Spleen (tissue), 13 donors: Measurements from ENCODE around the gene CSH2. TPM values are rescaled to one million over a fixed set of nuclear protein-coding genes. Genes with fewer than 3 reads are reported as not detected.
"Not testable (repeated sequence)": the region's sequence is repeated elsewhere in the genome, so short reads cannot be mapped to it uniquely, and the experiment has no call there.

Experiments used
- DNase-seq: peaks from one replicate; pipeline ENCODE4 v3.0.0-alpha.2; 2020
- H3K27ac ChIP-seq, 8 donors: fragments of 200-600 bp; sonication (generic) in 7 of 8; 1 replicate in 4 of 8; 2 replicates in 4 of 8; pipeline versions ENCODE4 v1.5.0 to v1.8.0; 2016 to 2021; ENCODE audit warnings: inconsistent platforms in 4 of 8, mild to moderate bottlenecking in 4 of 8, moderate library complexity in 1 of 8
- H3K27me3 ChIP-seq, 7 donors: fragments of 200-600 bp; sonication (generic) in 6 of 7; replicated peaks in 1 of 7; 1 replicate in 4 of 7; 2 replicates in 3 of 7; pipeline versions ENCODE4 v1.5.0 to v1.8.0; 2016 to 2021; ENCODE audit warnings: inconsistent platforms in 3 of 7, mild to moderate bottlenecking in 1 of 7
- H3K36me3 ChIP-seq, 6 donors: fragments of 200-600 bp; sonication (generic) in 5 of 6; 1 replicate in 4 of 6; 2 replicates in 2 of 6; pipeline versions ENCODE4 v1.5.0 to v1.8.0; 2016 to 2021; ENCODE audit warnings: inconsistent platforms in 2 of 6
- H3K4me1 ChIP-seq, 6 donors: fragments of 200-600 bp; sonication (generic) in 5 of 6; 1 replicate in 3 of 6; 2 replicates in 3 of 6; pipeline versions ENCODE4 v1.5.0 to v1.8.0; 2016 to 2021; ENCODE audit warnings: inconsistent platforms in 3 of 6
- H3K4me3 ChIP-seq, 8 donors: fragments of 200-600 bp; sonication (generic) in 7 of 8; 1 replicate in 4 of 8; 2 replicates in 4 of 8; pipeline versions ENCODE4 v1.5.0 to v1.8.0; 2016 to 2021; ENCODE audit warnings: inconsistent platforms in 4 of 8, mild to moderate bottlenecking in 4 of 8, moderate library complexity in 2 of 8
- H3K9me3 ChIP-seq, 8 donors: fragments of 200-600 bp; sonication (generic) in 7 of 8; 1 replicate in 4 of 8; 2 replicates in 4 of 8; pipeline versions ENCODE4 v1.5.0 to v1.8.0; 2016 to 2021; ENCODE audit warnings: inconsistent platforms in 4 of 8
- POLR2A ChIP-seq, 3 donors: fragments of 450-650 bp; IDR thresholded peaks; one replicate each; pipeline ENCODE4 v1.5.1; 2017; ENCODE audit warnings: antibody characterized with exemption in 3 of 3, mild to moderate bottlenecking in 1 of 3
- POLR2AphosphoS5 ChIP-seq, 3 donors: sonication (generic); formaldehyde crosslinking; IDR thresholded peaks; one replicate each; pipeline ENCODE4 v1.5.1; 2017; ENCODE audit warnings: antibody characterized with exemption in 3 of 3
- WGBS, 5 donors: extraction: QIAGEN DNeasy Blood & Tissue Kit in 3 of 5; methylation state at CpG; one replicate each; pipeline versions ENCODE4 v1.1.5 to v1.1.7; 2013 to 2018; 5-methylcytosine and 5-hydroxymethylcytosine counted together
- intact Hi-C: fragments of 100-400 bp; cut with DNase I; formaldehyde crosslinking; loops from one replicate; pipeline ENCODE4 v1.15.0; 2023; ENCODE audit warnings: low total_unique reads
- long read RNA-seq, 2 donors: transcript quantifications; one replicate each; lab custom pipeline, GENCODE V29; 2026
- polyA plus RNA-seq, 3 donors: library from polyadenylated mRNA; stranded (reverse); fragments of 200-250 nt; gene quantifications; one replicate each; pipeline ENCODE4 v1.2.1, GENCODE V29; 2013
- total RNA-seq, 7 donors: library from RNA; depleted of rRNA in 3 of 7; stranded (reverse); fragments of >200 nt in 3 of 7; fragmentation: NEBNext Ultra II Directional in 4 of 7; extraction: Animal tissue kit (Norgen Biotek cat#: 25700) in 4 of 7; gene quantifications; one replicate each; pipeline versions ENCODE4 v1.1.0 to v1.2.1, GENCODE V29; 2016 to 2021
- TF ChIP-seq, protein P1 (sequence below), 11 experiments: fragments of 200-600 bp in 7 of 11; fragments of 450-650 bp in 4 of 11; sonication (generic) in 4 of 11; IDR thresholded peaks in 8 of 11; conservative IDR thresholded peaks in 3 of 11; 1 replicate in 7 of 11; 2 replicates in 4 of 11; pipeline versions ENCODE4 v1.4.0 to v1.8.0; 2016 to 2021; ENCODE audit warnings: antibody characterized with exemption in 11 of 11, inconsistent platforms in 4 of 11, mild to moderate bottlenecking in 1 of 11
- donor health status: healthy with polysubstance abuse.
- donor health status: DM: no; HTN: no; CAD: no; lungs with moderate emphysema.
- donor health status: DM: no; HTN: no; CAD: no.
- donor health status: Bipolar disorder and iron deficiency.
- donor health status: healthy.
- donor health status: DM: no; HTN: no; CAD: no.
- donor health status: DM: yes; HTN: yes; CAD: no.

The CSH2 gene
- total RNA-seq (not detected), polyA plus RNA-seq (not detected)
- long read RNA-seq, donor 1: 0 reads
- long read RNA-seq, donor 2: 0 reads

DNA sequence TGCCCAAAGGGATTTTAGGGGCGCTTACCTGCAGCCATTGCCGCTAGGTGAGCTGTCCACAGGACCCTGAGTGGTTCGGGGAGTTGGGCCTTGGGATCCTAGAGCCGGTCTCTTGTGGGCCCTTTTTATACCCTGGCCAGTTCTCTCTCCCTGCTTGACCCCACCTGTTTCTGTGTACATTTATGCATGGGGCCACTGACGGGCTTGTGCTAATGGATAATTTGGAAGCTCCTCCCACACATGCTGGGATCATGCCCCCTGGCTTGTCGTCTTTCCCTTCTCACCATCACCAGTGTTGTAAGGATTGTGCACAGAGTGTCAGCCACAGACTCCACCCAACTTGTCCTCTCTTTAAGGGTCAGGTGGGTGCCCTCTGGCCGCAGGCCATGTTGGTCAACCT is at the start of gene CSH2:
TSS of gene CSH2 (minus strand) at position 101 of the 400 bp plus-strand sequence. CDS start at position 38, 63 bp downstream.
- H3K27me3 ChIP-seq, H3K36me3 ChIP-seq, intact Hi-C loops, DNase-seq, H3K4me1 ChIP-seq, H3K9me3 ChIP-seq, H3K27ac ChIP-seq, H3K4me3 ChIP-seq: not testable (repeated sequence)
- 80 to 98% (median 90%) methylated on average over 1 to 7 of the region's 7 CpGs; no CpG with 5 or more reads in 1 of the 5 donors for WGBS, 5 donors

DNA sequence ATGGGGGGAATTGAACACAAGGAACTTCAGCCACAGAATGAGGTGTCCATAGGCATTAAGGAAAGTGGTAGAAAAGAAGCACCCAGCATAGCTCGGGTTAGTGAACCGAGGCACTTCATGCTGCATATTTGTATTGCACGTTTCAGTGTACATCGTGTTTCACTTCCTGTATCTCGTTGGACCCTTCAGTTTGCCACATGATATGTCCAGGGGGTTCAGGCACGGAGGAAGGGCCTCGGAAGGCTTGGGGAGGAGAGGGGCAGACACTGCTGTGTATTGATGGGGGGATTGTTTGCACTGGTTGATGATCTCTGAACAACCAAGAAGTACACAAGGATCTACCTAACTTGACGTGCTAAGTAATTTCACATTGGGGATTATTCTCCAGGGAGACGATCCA is 48.9 kb upstream of the CSH2 start:
- peaks cover 29 to 84% (median 54%) of the 10 kb centered on the region in 6 donors for H3K4me1 ChIP-seq
- H3K36me3 ChIP-seq, H3K27me3 ChIP-seq, H3K9me3 ChIP-seq, DNase-seq: not testable (repeated sequence)
- intact Hi-C loops: loop anchor here (10.0 kb wide), 1 partner anchor 62 kb away; no protein-coding TSS in a partner anchor
- WGBS, 5 donors: 49 to 64% (median 53%) methylated on average over 9 of the region's 9 CpGs
- H3K27ac ChIP-seq: peak overlapping the region in 5 of 8 donors; percentile 29 to 92 (median 51)
- H3K4me3 ChIP-seq: peak overlapping the region in 1 of 8 donors; percentile 38

DNA sequence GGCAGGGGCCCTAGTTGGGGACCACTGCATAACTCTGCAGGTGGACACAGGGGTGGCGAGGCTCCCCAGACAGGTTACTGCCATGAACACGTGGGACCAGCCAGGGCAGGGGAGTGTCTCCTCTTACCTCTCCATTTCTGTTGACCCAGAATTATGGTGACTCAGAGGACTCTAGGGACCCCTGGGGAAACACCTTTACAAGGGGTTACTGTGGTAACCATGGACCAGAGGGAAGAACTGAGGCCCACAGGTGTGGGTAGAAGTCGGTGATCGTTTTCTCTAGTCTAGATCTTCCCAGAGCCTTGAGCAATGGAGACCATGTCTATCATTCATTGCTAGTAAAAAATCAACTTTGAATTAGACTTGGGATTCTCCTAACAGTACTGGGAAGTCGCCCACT is 47.3 kb upstream of the CSH2 start:
- peaks cover 23 to 80% (median 47%) of the 10 kb centered on the region in 6 donors for H3K4me1 ChIP-seq
- intact Hi-C loops: loop anchor here (10.0 kb wide), 1 partner anchor 64 kb away; no protein-coding TSS in a partner anchor
- H3K9me3 ChIP-seq, H3K4me3 ChIP-seq, H3K27me3 ChIP-seq, H3K36me3 ChIP-seq, DNase-seq: not testable (repeated sequence)
- 67 to 97% (median 84%) methylated on average over 3 to 5 of the region's 5 CpGs for WGBS, 5 donors
- peak overlapping the region in 4 of 8 donors; percentile 33 to 61 (median 50) for H3K27ac ChIP-seq

DNA sequence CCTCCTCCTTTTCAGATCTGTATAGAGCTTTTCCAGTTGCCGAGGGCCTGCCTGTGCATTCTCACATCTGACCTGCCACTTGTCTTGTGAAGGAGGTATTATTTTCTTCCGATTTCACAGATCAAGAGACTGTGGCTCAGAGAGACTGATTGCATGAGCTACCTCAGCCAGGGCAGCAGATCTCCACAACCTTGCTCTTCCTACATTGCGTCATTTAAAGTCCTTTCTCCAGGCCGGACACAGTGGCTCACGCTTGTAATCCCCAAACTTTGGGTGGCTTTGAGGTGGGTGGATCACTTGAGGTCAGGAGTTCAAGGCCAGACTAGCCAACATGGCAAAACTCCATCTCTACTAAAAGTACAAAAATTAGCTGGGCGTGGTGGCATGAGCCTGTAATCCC is 46.6 kb upstream of the CSH2 start:
- H3K36me3 ChIP-seq, H3K9me3 ChIP-seq, DNase-seq, H3K4me3 ChIP-seq, H3K27me3 ChIP-seq: not testable (repeated sequence)
- H3K4me1 ChIP-seq: peaks cover 22 to 78% (median 44%) of the 10 kb centered on the region in 6 donors
- peak overlapping the region in 5 of 8 donors; percentile 33 to 61 (median 40) for H3K27ac ChIP-seq
- intact Hi-C loops: loop anchor here (10.0 kb wide), 1 partner anchor 65 kb away; no protein-coding TSS in a partner anchor
- WGBS, 5 donors: 64 to 83% (median 78%) methylated on average over 6 of the region's 6 CpGs

DNA sequence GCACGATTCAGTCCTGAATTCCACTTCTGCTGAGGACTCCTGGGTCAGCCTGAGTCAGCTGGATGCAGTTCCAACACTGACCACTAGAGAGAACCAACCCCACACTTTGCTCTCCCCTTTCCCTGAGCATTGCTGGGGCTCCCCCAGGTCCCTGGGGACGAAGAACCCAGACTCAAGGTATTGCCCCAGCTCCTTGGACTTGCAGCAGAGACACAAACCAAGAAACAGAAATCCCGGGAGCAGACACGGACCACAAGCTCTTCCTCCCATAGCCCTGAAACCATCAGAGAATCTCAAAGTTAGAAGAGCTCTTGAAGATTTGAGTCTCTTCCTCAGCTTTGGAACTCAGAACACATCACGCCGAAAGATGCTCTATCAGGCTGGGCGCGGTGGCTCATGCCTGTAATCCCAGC is 45.8 kb upstream of the CSH2 start:
- TF ChIP-seq, protein P1, sequence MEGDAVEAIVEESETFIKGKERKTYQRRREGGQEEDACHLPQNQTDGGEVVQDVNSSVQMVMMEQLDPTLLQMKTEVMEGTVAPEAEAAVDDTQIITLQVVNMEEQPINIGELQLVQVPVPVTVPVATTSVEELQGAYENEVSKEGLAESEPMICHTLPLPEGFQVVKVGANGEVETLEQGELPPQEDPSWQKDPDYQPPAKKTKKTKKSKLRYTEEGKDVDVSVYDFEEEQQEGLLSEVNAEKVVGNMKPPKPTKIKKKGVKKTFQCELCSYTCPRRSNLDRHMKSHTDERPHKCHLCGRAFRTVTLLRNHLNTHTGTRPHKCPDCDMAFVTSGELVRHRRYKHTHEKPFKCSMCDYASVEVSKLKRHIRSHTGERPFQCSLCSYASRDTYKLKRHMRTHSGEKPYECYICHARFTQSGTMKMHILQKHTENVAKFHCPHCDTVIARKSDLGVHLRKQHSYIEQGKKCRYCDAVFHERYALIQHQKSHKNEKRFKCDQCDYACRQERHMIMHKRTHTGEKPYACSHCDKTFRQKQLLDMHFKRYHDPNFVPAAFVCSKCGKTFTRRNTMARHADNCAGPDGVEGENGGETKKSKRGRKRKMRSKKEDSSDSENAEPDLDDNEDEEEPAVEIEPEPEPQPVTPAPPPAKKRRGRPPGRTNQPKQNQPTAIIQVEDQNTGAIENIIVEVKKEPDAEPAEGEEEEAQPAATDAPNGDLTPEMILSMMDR (IDR thresholded peaks at IDR 0.05 in 8 of 11, conservative IDR thresholded peaks at IDR 0.05 in 3 of 11): peak; percentile 94 to 99 (median 98)
- TF ChIP-seq POLR2A (IDR thresholded peaks at IDR 0.05) (no peak), POLR2AphosphoS5 (IDR thresholded peaks at IDR 0.05) (peak in 1 of 3 donors; percentile 22)
- Histone ChIP-seq H3K27me3 (no peaks in the 10 kb centered on the region), H3K36me3 (no peaks in the 10 kb centered on the region), H3K4me3 (peak overlapping the region in 1 of 8 donors; percentile 28), H3K27ac (peak overlapping the region in 5 of 8 donors; percentile 34 to 61 (median 40)), H3K9me3 (no peaks in the 10 kb centered on the region), H3K4me1 (peaks cover 19 to 77% (median 38%) of the 10 kb centered on the region in 6 donors)
- intact Hi-C loops: no loop called here
- DNase-seq: peak; percentile 86
- WGBS, 5 donors: 39 to 46% (median 40%) methylated on average over 8 of the region's 8 CpGs

DNA sequence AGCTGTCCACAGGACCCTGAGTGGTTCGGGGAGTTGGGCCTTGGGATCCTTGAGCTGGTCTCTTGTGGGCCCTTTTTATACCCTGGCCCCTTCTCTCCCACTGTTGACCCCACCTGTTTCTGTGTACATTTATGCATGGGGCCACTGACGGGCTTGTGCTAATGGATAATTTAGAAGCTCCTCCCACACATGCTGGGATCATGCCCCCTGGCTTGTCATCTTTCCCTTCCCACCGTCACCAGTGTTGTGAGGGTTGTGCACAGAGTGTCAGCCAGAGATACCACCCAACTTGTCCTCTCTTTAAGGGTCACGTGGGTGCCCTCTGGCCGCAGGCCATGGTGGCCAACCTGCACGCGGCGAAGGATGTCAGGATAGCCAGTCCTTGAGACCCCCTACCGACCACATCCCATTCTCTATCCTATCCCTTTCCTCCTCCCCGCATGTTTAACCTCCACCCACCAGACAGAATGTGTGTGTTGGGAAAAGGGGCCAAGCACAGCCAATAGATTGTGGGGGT is 45.4 kb upstream of the CSH2 start, which contains the start of gene GH1:
TSS of gene GH1 (minus strand) at position 51 of the 517 bp plus-strand sequence. CDS start 63 bp downstream, outside the sequence.
- H3K4me1 ChIP-seq: peaks cover 16 to 72% (median 35%) of the 10 kb centered on the region in 6 donors
- H3K36me3 ChIP-seq, DNase-seq, H3K27me3 ChIP-seq, H3K9me3 ChIP-seq, intact Hi-C loops: not testable (repeated sequence)
- H3K27ac ChIP-seq: peak within 1 kb of the TSS in 5 of 8 donors; percentile 34 to 61 (median 40)
- H3K4me3 ChIP-seq: peak within 1 kb of the TSS in 1 of 8 donors; percentile 28
- WGBS, 5 donors: 45 to 61% (median 57%) methylated on average over 9 to 10 of the region's 10 CpGs
